HEK293 (cell line): ENCODE data around the gene MGAT4B.

Source experiments
- EGR2 ChIP-seq: fragments of 450-650 bp; formaldehyde crosslinking; IDR thresholded peaks from 2 replicates; pipeline ENCODE4 v1.5.1; 2016; ENCODE audit warnings: low read depth, missing biosample characterization, missing genetic modification characterization
- GFI1B ChIP-seq: fragments of 450-650 bp; formaldehyde crosslinking; IDR thresholded peaks from 2 replicates; pipeline ENCODE4 v1.5.1; 2016; ENCODE audit warnings: missing biosample characterization, missing genetic modification characterization
- HOXC10 ChIP-seq: sonication (generic); formaldehyde crosslinking; IDR thresholded peaks from 2 replicates; pipeline ENCODE4 v1.8.1; 2023; ENCODE audit warnings: mild to moderate bottlenecking, missing genetic modification reagents
- KLF7 ChIP-seq: fragments of 450-650 bp; formaldehyde crosslinking; IDR thresholded peaks from 2 replicates; pipeline ENCODE4 v1.5.1; 2016; ENCODE audit warnings: missing biosample characterization, missing genetic modification characterization, borderline replicate concordance
- SCRT2 ChIP-seq: fragments of 450-650 bp; formaldehyde crosslinking; IDR thresholded peaks from 2 replicates; pipeline ENCODE4 v1.5.1; 2016; ENCODE audit warnings: missing biosample characterization, missing genetic modification characterization
- SP2 ChIP-seq: fragments of 450-650 bp; formaldehyde crosslinking; IDR thresholded peaks from 2 replicates; pipeline ENCODE4 v1.5.1; 2016; ENCODE audit warnings: missing biosample characterization, missing genetic modification characterization
- TRIM28 ChIP-seq: IDR thresholded peaks from 2 replicates; pipeline ENCODE4 v1.6.1; 2011; ENCODE audit warnings: low read length, control low read depth, borderline replicate concordance
- ZBTB8A ChIP-seq: fragments of 450-650 bp; formaldehyde crosslinking; IDR thresholded peaks from 2 replicates; pipeline ENCODE4 v1.5.1; 2016; ENCODE audit warnings: missing biosample characterization, missing genetic modification characterization
- ZNF133 ChIP-seq: fragments of 450-650 bp; formaldehyde crosslinking; IDR thresholded peaks from 2 replicates; pipeline ENCODE4 v1.5.1; 2016; ENCODE audit warnings: missing biosample characterization, missing genetic modification characterization
- ZNF138 ChIP-seq: fragments of 450-650 bp; formaldehyde crosslinking; IDR thresholded peaks from 2 replicates; pipeline ENCODE4 v1.5.1; 2016; ENCODE audit warnings: missing biosample characterization, missing genetic modification characterization, borderline replicate concordance
- ZNF157 ChIP-seq: fragments of 450-650 bp; formaldehyde crosslinking; IDR thresholded peaks from 2 replicates; pipeline ENCODE4 v1.5.1; 2016; ENCODE audit warnings: missing biosample characterization, missing genetic modification characterization
- ZNF16 ChIP-seq: fragments of 450-650 bp; formaldehyde crosslinking; IDR thresholded peaks from 2 replicates; pipeline ENCODE4 v1.5.1; 2016; ENCODE audit warnings: low read depth, missing biosample characterization, missing genetic modification characterization
- ZNF174 ChIP-seq: fragments of 450-650 bp; formaldehyde crosslinking; IDR thresholded peaks from 2 replicates; pipeline ENCODE4 v1.5.0; 2017; ENCODE audit warnings: missing biosample characterization, mild to moderate bottlenecking, missing genetic modification characterization
- ZNF184 ChIP-seq: fragments of 450-650 bp; IDR thresholded peaks from 2 replicates; pipeline ENCODE4 v1.5.1; 2018; ENCODE audit warnings: missing biosample characterization, mild to moderate bottlenecking, missing genetic modification characterization
- ZNF214 ChIP-seq: fragments of 450-650 bp; formaldehyde crosslinking; IDR thresholded peaks from 2 replicates; pipeline ENCODE4 v1.5.1; 2017; ENCODE audit warnings: missing biosample characterization, mild to moderate bottlenecking, missing genetic modification characterization, borderline replicate concordance
- ZNF223 ChIP-seq: fragments of 450-650 bp; formaldehyde crosslinking; IDR thresholded peaks from 2 replicates; pipeline ENCODE4 v1.5.1; 2016; ENCODE audit warnings: missing biosample characterization, missing genetic modification characterization
- ZNF292 ChIP-seq: fragments of 450-650 bp; formaldehyde crosslinking; IDR thresholded peaks from 2 replicates; pipeline ENCODE4 v1.5.1; 2016; ENCODE audit warnings: low read depth, missing biosample characterization, missing genetic modification characterization, borderline replicate concordance
- ZNF354C ChIP-seq: fragments of 450-650 bp; formaldehyde crosslinking; IDR thresholded peaks from 2 replicates; pipeline ENCODE4 v1.5.1; 2016; ENCODE audit warnings: missing biosample characterization, missing genetic modification characterization, low read depth, borderline replicate concordance
- ZNF394 ChIP-seq: fragments of 450-650 bp; formaldehyde crosslinking; IDR thresholded peaks from 2 replicates; pipeline ENCODE4 v1.5.1; 2016; ENCODE audit warnings: missing biosample characterization, missing genetic modification characterization, mild to moderate bottlenecking, moderate library complexity, borderline replicate concordance
- ZNF426 ChIP-seq: fragments of 450-650 bp; formaldehyde crosslinking; IDR thresholded peaks from 2 replicates; pipeline ENCODE4 v1.5.1; 2017; ENCODE audit warnings: missing biosample characterization, missing genetic modification characterization, mild to moderate bottlenecking, inconsistent platforms, moderate library complexity
- ZNF530 ChIP-seq: fragments of 450-650 bp; formaldehyde crosslinking; IDR thresholded peaks from 2 replicates; pipeline ENCODE4 v1.5.1; 2016; ENCODE audit warnings: low read depth, missing biosample characterization, missing genetic modification characterization
- ZNF548 ChIP-seq: fragments of 450-650 bp; formaldehyde crosslinking; IDR thresholded peaks from 2 replicates; pipeline ENCODE4 v1.5.1; 2016; ENCODE audit warnings: missing biosample characterization, missing genetic modification characterization
- ZNF558 ChIP-seq: fragments of 450-650 bp; formaldehyde crosslinking; IDR thresholded peaks from 2 replicates; pipeline ENCODE4 v1.5.1; 2016; ENCODE audit warnings: missing biosample characterization, missing genetic modification characterization
- ZNF561 ChIP-seq: fragments of 450-650 bp; IDR thresholded peaks from 2 replicates; pipeline ENCODE4 v1.5.1; 2018; ENCODE audit warnings: missing biosample characterization, missing genetic modification characterization, borderline replicate concordance
- ZNF596 ChIP-seq: fragments of 450-650 bp; IDR thresholded peaks from 2 replicates; pipeline ENCODE4 v1.5.0; 2018; ENCODE audit warnings: missing biosample characterization, mild to moderate bottlenecking, missing genetic modification characterization, moderate library complexity
- ZNF664 ChIP-seq: fragments of 450-650 bp; formaldehyde crosslinking; IDR thresholded peaks from 2 replicates; pipeline ENCODE4 v1.5.1; 2016; ENCODE audit warnings: missing biosample characterization, missing genetic modification characterization
- ZNF670 ChIP-seq: fragments of 450-650 bp; formaldehyde crosslinking; IDR thresholded peaks from 2 replicates; pipeline ENCODE4 v1.5.1; 2016; ENCODE audit warnings: missing biosample characterization, missing genetic modification characterization, low read depth
- ZNF830 ChIP-seq: fragments of 450-650 bp; IDR thresholded peaks from 2 replicates; pipeline ENCODE4 v1.5.0; 2018; ENCODE audit warnings: missing biosample characterization, missing genetic modification characterization, low read depth, mild to moderate bottlenecking, moderate library complexity
- TF ChIP-seq, protein P1 (sequence below): fragments of 450-650 bp; IDR thresholded peaks from 2 replicates; pipeline ENCODE4 v1.5.1; 2018; ENCODE audit warnings: missing biosample characterization, missing genetic modification characterization
- TF ChIP-seq, protein P2 (sequence below): sonication (generic); formaldehyde crosslinking; IDR thresholded peaks from 2 replicates; pipeline ENCODE4 v1.8.1; 2022; ENCODE audit warnings: mild to moderate bottlenecking, moderate library complexity, missing genetic modification reagents
- TF ChIP-seq, protein P3 (sequence below): fragments of 450-650 bp; formaldehyde crosslinking; IDR thresholded peaks from 2 replicates; pipeline ENCODE4 v1.5.1; 2016; ENCODE audit warnings: missing biosample characterization, missing genetic modification characterization
- TF ChIP-seq, protein P4 (sequence below): fragments of 450-650 bp; formaldehyde crosslinking; IDR thresholded peaks from 2 replicates; pipeline ENCODE4 v1.5.1; 2016; ENCODE audit warnings: missing biosample characterization, missing genetic modification characterization
- TF ChIP-seq, protein P5 (sequence below): fragments of 450-650 bp; formaldehyde crosslinking; IDR thresholded peaks from 2 replicates; pipeline ENCODE4 v1.5.1; 2016; ENCODE audit warnings: missing biosample characterization, missing genetic modification characterization

MGAT4B gene

DNA sequence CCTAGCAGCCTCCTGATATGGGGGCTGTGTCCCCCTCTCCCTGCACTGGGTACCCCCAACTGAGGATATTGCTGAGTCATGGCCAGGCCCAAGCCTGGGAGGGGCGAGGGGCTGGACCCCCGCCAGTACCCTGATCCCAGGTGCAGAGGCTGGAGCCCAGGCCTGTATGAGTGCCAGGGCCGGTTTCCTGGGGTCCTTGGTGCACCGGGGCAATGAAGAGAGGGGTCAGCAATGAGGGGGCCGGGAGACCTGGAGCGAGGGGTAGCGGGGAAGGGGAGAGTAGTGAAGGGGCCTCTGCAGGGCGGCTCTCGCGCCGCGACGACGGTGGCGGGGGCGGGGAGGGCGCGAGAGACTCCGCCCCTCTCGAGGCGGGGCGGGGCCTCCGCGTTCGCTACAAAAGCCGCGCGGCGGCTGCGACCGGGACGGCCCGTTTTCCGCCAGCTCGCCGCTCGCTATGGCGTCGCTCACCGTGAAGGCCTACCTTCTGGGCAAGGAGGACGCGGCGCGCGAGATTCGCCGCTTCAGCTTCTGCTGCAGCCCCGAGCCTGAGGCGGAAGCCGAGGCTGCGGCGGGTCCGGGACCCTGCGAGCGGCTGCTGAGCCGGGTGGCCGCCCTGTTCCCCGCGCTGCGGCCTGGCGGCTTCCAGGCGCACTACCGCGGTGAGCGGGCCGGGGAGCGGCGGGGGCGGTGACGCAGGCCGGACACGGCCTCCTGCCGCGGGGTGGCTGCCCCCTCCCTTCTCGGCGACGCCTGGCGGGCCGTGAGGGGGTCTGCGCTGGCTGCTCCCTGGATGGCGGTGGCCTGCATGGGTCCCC is 14.0 kb upstream of the MGAT4B start, which contains the start of gene SQSTM1 (continued):
- TF ChIP-seq, protein P1, sequence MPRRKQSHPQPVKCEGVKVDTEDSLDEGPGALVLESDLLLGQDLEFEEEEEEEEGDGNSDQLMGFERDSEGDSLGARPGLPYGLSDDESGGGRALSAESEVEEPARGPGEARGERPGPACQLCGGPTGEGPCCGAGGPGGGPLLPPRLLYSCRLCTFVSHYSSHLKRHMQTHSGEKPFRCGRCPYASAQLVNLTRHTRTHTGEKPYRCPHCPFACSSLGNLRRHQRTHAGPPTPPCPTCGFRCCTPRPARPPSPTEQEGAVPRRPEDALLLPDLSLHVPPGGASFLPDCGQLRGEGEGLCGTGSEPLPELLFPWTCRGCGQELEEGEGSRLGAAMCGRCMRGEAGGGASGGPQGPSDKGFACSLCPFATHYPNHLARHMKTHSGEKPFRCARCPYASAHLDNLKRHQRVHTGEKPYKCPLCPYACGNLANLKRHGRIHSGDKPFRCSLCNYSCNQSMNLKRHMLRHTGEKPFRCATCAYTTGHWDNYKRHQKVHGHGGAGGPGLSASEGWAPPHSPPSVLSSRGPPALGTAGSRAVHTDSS (tag by site-specific recombination): no peak
- TF ChIP-seq ZNF530 (no peak), ZNF426 (tag by site-specific recombination) (no peak), ZNF548 (tag by site-specific recombination) (no peak), ZNF214 (no peak), ZNF138 (tag by site-specific recombination) (no peak), ZNF664 (tag by site-specific recombination) (no peak), ZNF596 (peak; percentile 16), ZNF558 (no peak), GFI1B (no peak), SCRT2 (tag by site-specific recombination) (no peak), KLF7 (tag by site-specific recombination) (0 out of 2 replicates have a peak, but pooled peaks have one; percentile 66), EGR2 (tag by site-specific recombination) (peak; percentile 51; the same call in 1 of the 2 replicates), TRIM28 (no peak), ZNF133 (tag by site-specific recombination) (no peak), ZNF184 (0 out of 2 replicates have a peak, but pooled peaks have one; percentile 35), SP2 (tag by site-specific recombination) (peak; percentile 72), ZNF394 (tag by site-specific recombination) (peak; percentile 88), HOXC10 (CRISPR knock-in tag) (no peak), ZNF354C (tag by site-specific recombination) (no peak), ZNF157 (no peak), ZNF670 (no peak), ZNF292 (no peak), ZNF223 (tag by site-specific recombination) (no peak), ZNF174 (tag by site-specific recombination) (no peak), ZNF830 (tag by site-specific recombination) (no peak), ZNF16 (tag by site-specific recombination) (no peak), ZNF561 (tag by site-specific recombination) (peak; percentile 34; the same call in 1 of the 2 replicates), ZBTB8A (tag by site-specific recombination) (peak; percentile 93)
- TF ChIP-seq, protein P2, sequence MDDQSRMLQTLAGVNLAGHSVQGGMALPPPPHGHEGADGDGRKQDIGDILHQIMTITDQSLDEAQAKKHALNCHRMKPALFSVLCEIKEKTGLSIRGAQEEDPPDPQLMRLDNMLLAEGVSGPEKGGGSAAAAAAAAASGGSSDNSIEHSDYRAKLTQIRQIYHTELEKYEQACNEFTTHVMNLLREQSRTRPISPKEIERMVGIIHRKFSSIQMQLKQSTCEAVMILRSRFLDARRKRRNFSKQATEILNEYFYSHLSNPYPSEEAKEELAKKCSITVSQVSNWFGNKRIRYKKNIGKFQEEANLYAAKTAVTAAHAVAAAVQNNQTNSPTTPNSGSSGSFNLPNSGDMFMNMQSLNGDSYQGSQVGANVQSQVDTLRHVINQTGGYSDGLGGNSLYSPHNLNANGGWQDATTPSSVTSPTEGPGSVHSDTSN (CRISPR knock-in tag): no peak
- TF ChIP-seq, protein P3, sequence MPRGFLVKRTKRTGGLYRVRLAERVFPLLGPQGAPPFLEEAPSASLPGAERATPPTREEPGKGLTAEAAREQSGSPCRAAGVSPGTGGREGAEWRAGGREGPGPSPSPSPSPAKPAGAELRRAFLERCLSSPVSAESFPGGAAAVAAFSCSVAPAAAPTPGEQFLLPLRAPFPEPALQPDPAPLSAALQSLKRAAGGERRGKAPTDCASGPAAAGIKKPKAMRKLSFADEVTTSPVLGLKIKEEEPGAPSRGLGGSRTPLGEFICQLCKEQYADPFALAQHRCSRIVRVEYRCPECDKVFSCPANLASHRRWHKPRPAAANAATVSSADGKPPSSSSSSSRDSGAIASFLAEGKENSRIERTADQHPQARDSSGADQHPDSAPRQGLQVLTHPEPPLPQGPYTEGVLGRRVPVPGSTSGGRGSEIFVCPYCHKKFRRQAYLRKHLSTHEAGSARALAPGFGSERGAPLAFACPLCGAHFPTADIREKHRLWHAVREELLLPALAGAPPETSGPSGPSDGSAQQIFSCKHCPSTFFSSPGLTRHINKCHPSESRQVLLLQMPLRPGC (tag by site-specific recombination): peak; percentile 42; the same call in 1 of the 2 replicates
- TF ChIP-seq, protein P4, sequence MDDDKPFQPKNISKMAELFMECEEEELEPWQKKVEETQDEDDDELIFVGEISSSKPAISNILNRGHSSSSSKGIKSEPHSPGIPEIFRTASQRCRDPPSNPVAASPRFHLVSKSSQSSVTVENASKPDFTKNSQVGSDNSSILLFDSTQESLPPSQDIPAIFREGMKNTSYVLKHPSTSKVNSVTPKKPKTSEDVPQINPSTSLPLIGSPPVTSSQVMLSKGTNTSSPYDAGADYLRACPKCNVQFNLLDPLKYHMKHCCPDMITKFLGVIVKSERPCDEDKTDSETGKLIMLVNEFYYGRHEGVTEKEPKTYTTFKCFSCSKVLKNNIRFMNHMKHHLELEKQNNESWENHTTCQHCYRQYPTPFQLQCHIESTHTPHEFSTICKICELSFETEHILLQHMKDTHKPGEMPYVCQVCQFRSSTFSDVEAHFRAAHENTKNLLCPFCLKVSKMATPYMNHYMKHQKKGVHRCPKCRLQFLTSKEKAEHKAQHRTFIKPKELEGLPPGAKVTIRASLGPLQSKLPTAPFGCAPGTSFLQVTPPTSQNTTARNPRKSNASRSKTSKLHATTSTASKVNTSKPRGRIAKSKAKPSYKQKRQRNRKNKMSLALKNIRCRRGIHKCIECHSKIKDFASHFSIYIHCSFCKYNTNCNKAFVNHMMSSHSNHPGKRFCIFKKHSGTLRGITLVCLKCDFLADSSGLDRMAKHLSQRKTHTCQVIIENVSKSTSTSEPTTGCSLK (tag by site-specific recombination): no peak
- TF ChIP-seq, protein P5, sequence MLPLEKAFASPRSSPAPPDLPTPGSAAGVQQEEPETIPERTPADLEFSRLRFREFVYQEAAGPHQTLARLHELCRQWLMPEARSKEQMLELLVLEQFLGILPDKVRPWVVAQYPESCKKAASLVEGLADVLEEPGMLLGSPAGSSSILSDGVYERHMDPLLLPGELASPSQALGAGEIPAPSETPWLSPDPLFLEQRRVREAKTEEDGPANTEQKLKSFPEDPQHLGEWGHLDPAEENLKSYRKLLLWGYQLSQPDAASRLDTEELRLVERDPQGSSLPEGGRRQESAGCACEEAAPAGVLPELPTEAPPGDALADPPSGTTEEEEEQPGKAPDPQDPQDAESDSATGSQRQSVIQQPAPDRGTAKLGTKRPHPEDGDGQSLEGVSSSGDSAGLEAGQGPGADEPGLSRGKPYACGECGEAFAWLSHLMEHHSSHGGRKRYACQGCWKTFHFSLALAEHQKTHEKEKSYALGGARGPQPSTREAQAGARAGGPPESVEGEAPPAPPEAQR: no peak
